IMR-90 (cell line): ENCODE measurements around the gene CACNA2D3. TPM values are rescaled to one million over a fixed set of nuclear protein-coding genes. Genes with fewer than 3 reads are reported as not detected.

Experiments used
- ATAC-seq: fragments of 200-7000 bp; cut with Tn5 transposase; 2 replicates; pipeline ENCODE4 v1.9.1; 2020; ENCODE audit warnings: low read depth, mild to moderate bottlenecking, moderate library complexity
- BruUV-seq: library from RNA; stranded (reverse); fragments of 400-500 nt; replicated peaks from 2 replicates; lab custom pipeline; 2021; lab: Mats Ljungman, UMichigan
- CTCF ChIA-PET: fragments of 300-600 bp; formaldehyde crosslinking; extraction: SDS; loops from one replicate; lab custom pipeline; 2021; ENCODE audit warnings: antibody characterized with exemption; lab: Yijun Ruan, JAX
- POLR2A ChIA-PET: fragments of 300-600 bp; sonication (Branson Sonifier 250); formaldehyde crosslinking; loops from one replicate; lab custom pipeline; 2022; ENCODE audit warnings: antibody characterized with exemption; ENCODE audit not compliant: unreplicated experiment; lab: Charles Lee
- DNase-seq: peaks from one replicate; pipeline ENCODE4 v3.0.0; 2013
- H2AFZ ChIP-seq: replicated peaks from 2 replicates; pipeline ENCODE3; 2013; ENCODE audit warnings: low read length, mild to moderate bottlenecking; ENCODE audit not compliant: poor library complexity
- H2AK5ac ChIP-seq: 2 replicates; pipeline ENCODE4 v1.6.1; 2013; ENCODE audit warnings: low read depth, low read length, inconsistent platforms
- H2AK9ac ChIP-seq: replicated peaks from 2 replicates; pipeline ENCODE3; 2013; ENCODE audit warnings: mild to moderate bottlenecking, low read depth, low read length, moderate library complexity; ENCODE audit not compliant: poor library complexity
- H2BK120ac ChIP-seq: 2 replicates; pipeline ENCODE4 v1.6.1; 2013; ENCODE audit warnings: low read depth, low read length, inconsistent platforms
- H2BK15ac ChIP-seq: 3 replicates; pipeline ENCODE4 v1.6.1; 2013; ENCODE audit warnings: low read depth, low read length, inconsistent platforms
- H2BK20ac ChIP-seq: 2 replicates; pipeline ENCODE4 v1.6.1; 2013; ENCODE audit warnings: low read depth, mild to moderate bottlenecking, inconsistent platforms, low read length, moderate library complexity
- H2BK5ac ChIP-seq: 2 replicates; pipeline ENCODE4 v1.6.1; 2013; ENCODE audit warnings: mild to moderate bottlenecking, low read depth, low read length, inconsistent platforms; ENCODE audit not compliant: poor library complexity, severe bottlenecking
- H3K14ac ChIP-seq: replicated peaks from 2 replicates; pipeline ENCODE4 v1.6.1; 2013; ENCODE audit warnings: low read depth, low read length, inconsistent platforms
- H3K18ac ChIP-seq: 2 replicates; pipeline ENCODE4 v1.6.1; 2013; ENCODE audit warnings: low read depth, low read length, control low read depth
- H3K23ac ChIP-seq: 2 replicates; pipeline ENCODE4 v1.6.1; 2013; ENCODE audit warnings: low read depth, low read length, inconsistent platforms
- H3K27ac ChIP-seq: 2 replicates; pipeline ENCODE4 v1.5.1; 2013; ENCODE audit warnings: mild to moderate bottlenecking, control low read depth, low read length; ENCODE audit not compliant: insufficient read depth
- H3K27me3 ChIP-seq: 2 replicates; pipeline ENCODE4 v1.6.1; 2013; ENCODE audit warnings: low read length; ENCODE audit not compliant: control insufficient read depth, insufficient read depth
- H3K36me3 ChIP-seq: 2 replicates; pipeline ENCODE4 v1.6.1; 2013; ENCODE audit warnings: low read length, mixed read lengths; ENCODE audit not compliant: control insufficient read depth, insufficient read depth
- H3K4ac ChIP-seq: 2 replicates; pipeline ENCODE4 v1.6.1; 2013; ENCODE audit warnings: low read depth, low read length, inconsistent platforms
- H3K4me1 ChIP-seq: 2 replicates; pipeline ENCODE4 v1.6.1; 2013; ENCODE audit warnings: low read length, mixed read lengths; ENCODE audit not compliant: control insufficient read depth, insufficient read depth
- H3K4me2 ChIP-seq: 2 replicates; pipeline ENCODE4 v1.6.1; 2013; ENCODE audit warnings: low read depth, mild to moderate bottlenecking, control low read depth, low read length, moderate library complexity
- H3K4me3 ChIP-seq: 2 replicates; pipeline ENCODE4 v1.5.1; 2013; ENCODE audit warnings: low read depth, mild to moderate bottlenecking, control low read depth, low read length, moderate library complexity; ENCODE audit not compliant: insufficient read depth
- H3K56ac ChIP-seq: 2 replicates; pipeline ENCODE4 v1.6.1; 2013; ENCODE audit warnings: low read length, inconsistent platforms; ENCODE audit not compliant: insufficient read depth; ENCODE audit errors: extremely low read depth
- H3K79me1 ChIP-seq, 2 experiments: 2 replicates each; pipeline ENCODE4 v1.6.1; 2013; ENCODE audit warnings: low read length in 2 of 2, inconsistent platforms in 1 of 2, low read depth in 1 of 2
- H3K9ac ChIP-seq: 2 replicates; pipeline ENCODE4 v1.6.1; 2013; ENCODE audit warnings: low read depth, low read length, control low read depth
- H3K9me1 ChIP-seq: 2 replicates; pipeline ENCODE4 v1.6.1; 2013; ENCODE audit warnings: low read length, inconsistent platforms; ENCODE audit not compliant: insufficient read depth
- H3K9me3 ChIP-seq: 2 replicates; pipeline ENCODE4 v1.6.1; 2013; ENCODE audit warnings: low read length; ENCODE audit not compliant: control insufficient read depth, insufficient read depth
- H4K20me1 ChIP-seq: 2 replicates; pipeline ENCODE4 v1.6.1; 2013; ENCODE audit warnings: low read length, inconsistent platforms; ENCODE audit not compliant: insufficient read depth
- H4K5ac ChIP-seq: 2 replicates; pipeline ENCODE4 v1.6.1; 2013; ENCODE audit warnings: mild to moderate bottlenecking, low read depth, low read length, control low read depth
- H4K8ac ChIP-seq, 2 experiments: 2 replicates each; pipeline ENCODE4 v1.6.1; 2013; ENCODE audit warnings: low read depth in 2 of 2, low read length in 2 of 2, control low read depth in 1 of 2, inconsistent platforms in 1 of 2
- H4K91ac ChIP-seq: 2 replicates; pipeline ENCODE4 v1.6.1; 2013; ENCODE audit warnings: low read depth, low read length, inconsistent platforms; ENCODE audit not compliant: insufficient read depth
- CEBPB ChIP-seq: IDR thresholded peaks from 2 replicates; pipeline ENCODE4 v1.6.1; 2012; ENCODE audit warnings: low read depth, low read length, improper control_type of control experiment
- FOS ChIP-seq: fragments of 150-350 bp; IDR thresholded peaks from 2 replicates; pipeline ENCODE4 v1.6.1; 2016; ENCODE audit warnings: low read depth, low read length
- RAD21 ChIP-seq: IDR thresholded peaks from 2 replicates; pipeline ENCODE4 v1.6.1; 2012; ENCODE audit warnings: low read length, improper control_type of control experiment
- WGBS, 2 experiments: methylation state at CpG; one replicate each; pipeline versions ENCODE4 v1.1.5 to v1.1.7; 2013; ENCODE audit warnings: missing lambda C conversion rate in 2 of 2; ENCODE audit not compliant: insufficient read length in 1 of 2; ENCODE audit errors: extremely low coverage in 2 of 2; 5-methylcytosine and 5-hydroxymethylcytosine counted together
- dilution Hi-C: fragments of 300-500 bp; cut with HindIII; formaldehyde crosslinking; loops from one replicate; pipeline ENCODE4 v1.14.3; 2018; ENCODE audit warnings: low sequenced_read_pairs; ENCODE audit not compliant: unreplicated experiment
- in situ Hi-C: fragments of 300-500 bp; cut with MboI; formaldehyde crosslinking; loops from 3 replicates; pipeline ENCODE4 v1.14.3; 2019; ENCODE audit warnings: low sequenced_read_pairs, inconsistent platforms, mixed read lengths
- intact Hi-C: fragments of 100-400 bp; cut with micrococcal nuclease; formaldehyde crosslinking; loops from 2 replicates; pipeline ENCODE4 v1.10.0; 2022
- polyA plus RNA-seq, 3 experiments: library from polyadenylated mRNA; depleted of rRNA; stranded (reverse); fragments of >200 nt; gene quantifications; 2 replicates each; pipeline ENCODE4 v1.2.3, GENCODE V29; 2012; ENCODE audit warnings: low replicate concordance in 1 of 3
- total RNA-seq: library from RNA; depleted of rRNA; stranded (reverse); fragments of >200 nt; gene quantifications from 2 replicates; pipeline ENCODE4 v1.2.3, GENCODE V29; 2012
- TF ChIP-seq, protein P1 (sequence below): fragments of 150-350 bp; IDR thresholded peaks from 2 replicates; pipeline ENCODE4 v1.6.1; 2017; ENCODE audit warnings: mild to moderate bottlenecking, antibody characterized with exemption, low read length, low read depth

The CACNA2D3 gene
- total and polyA plus RNA-seq, 2 of the 4 experiments (the other 2 are of a cell fraction) = 0.36 to 0.41 TPM

DNA sequence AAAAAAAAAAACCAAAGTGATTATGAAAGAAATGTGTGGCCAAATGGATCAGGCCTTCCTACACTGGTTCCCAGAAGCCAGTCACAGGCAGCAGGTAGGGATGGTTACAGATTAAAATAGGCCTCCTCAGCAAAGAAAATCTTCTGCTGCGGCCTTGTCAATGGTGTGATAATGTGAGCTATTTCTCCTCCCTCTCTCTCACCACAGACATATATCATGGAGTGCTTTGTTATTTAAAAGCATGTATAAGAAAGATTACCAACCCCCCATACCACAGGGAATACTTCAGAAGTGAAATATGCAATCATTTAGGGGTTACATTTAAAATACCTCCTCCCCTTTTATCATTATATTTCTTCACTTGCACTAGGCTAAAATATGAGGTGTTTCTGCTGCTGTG lies 837.7 kb downstream of the CACNA2D3 start:
- ChIA-PET POLR2A (interaction anchor here (0.6 kb wide), 1 partner anchor 241 kb away, joined by 8 read pairs; no protein-coding TSS in a partner anchor), CTCF (interaction anchor here (0.7 to 1.0 kb wide), 2 partner anchors 221 to 660 kb away, joined by 3 read pairs; no protein-coding TSS in a partner anchor)
- Histone ChIP-seq H4K20me1 (no peaks in the 10 kb centered on the region), H2AFZ (no peak overlapping the region), H3K9me1 (peaks cover 10% of the 10 kb centered on the region), H3K36me3 (no peaks in the 10 kb centered on the region), H3K4me1 (peaks cover 3% of the 10 kb centered on the region), H3K56ac (no peak overlapping the region), H3K27ac (no peak overlapping the region), H2BK5ac (peak overlapping the region; percentile 8), H2AK9ac (no peak overlapping the region), H4K5ac (no peak overlapping the region; the same call in 1 of the 2 replicates), H3K27me3 (no peaks in the 10 kb centered on the region), H3K4ac (peak overlapping the region; percentile 53), H2AK5ac (0 out of 2 replicates have a peak overlapping the region, but pooled peaks have one; percentile 24), H2BK15ac (peak overlapping the region; percentile 68; the same call in 1 of the 3 replicates), H3K9ac (no peak overlapping the region), H3K9me3 (no peaks in the 10 kb centered on the region), H3K4me3 (no peak overlapping the region), H2BK120ac (peak overlapping the region; percentile 61), H3K4me2 (no peak overlapping the region), H4K8ac (peak overlapping the region; percentile 21 to 26; a peak in 1 of 4 replicates), H3K79me1 (peaks cover 0 to 6% of the 10 kb centered on the region in 2 experiments; a peak in 1 of 4 replicates), H2BK20ac (0 out of 2 replicates have a peak overlapping the region, but pooled peaks have one; percentile 45), H3K23ac (peak overlapping the region; percentile 19; the same call in 1 of the 2 replicates), H3K14ac (peak overlapping the region; percentile 50; the same call in 1 of the 2 replicates), H4K91ac (peak overlapping the region; percentile 59), H3K18ac (peak overlapping the region; percentile 66; the same call in 1 of the 2 replicates)
- no peak; the same call in 1 of the 2 replicates for ATAC-seq
- dilution Hi-C loops = no loop called here
- TF ChIP-seq RAD21 (no peak), CEBPB (no peak), FOS (no peak)
- TF ChIP-seq, protein P1, sequence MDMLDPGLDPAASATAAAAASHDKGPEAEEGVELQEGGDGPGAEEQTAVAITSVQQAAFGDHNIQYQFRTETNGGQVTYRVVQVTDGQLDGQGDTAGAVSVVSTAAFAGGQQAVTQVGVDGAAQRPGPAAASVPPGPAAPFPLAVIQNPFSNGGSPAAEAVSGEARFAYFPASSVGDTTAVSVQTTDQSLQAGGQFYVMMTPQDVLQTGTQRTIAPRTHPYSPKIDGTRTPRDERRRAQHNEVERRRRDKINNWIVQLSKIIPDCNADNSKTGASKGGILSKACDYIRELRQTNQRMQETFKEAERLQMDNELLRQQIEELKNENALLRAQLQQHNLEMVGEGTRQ = no peak
- no CpG with 5 or more reads among the region's 1 CpG for WGBS, 2 experiments
- no peak for DNase-seq
- intact Hi-C loops = no loop called here
- in situ Hi-C loops = no loop called here
- no TSS peak for BruUV-seq
